ENCODE results near the gene SNTG2.

- TF ChIP-seq YY1 (IDR thresholded peaks at IDR 0.05) (no peak), CTCF (IDR thresholded peaks at IDR 0.05; ENCODE audit: low read depth, low read length, missing input control) (no peak), GABPA (IDR thresholded peaks at IDR 0.05 in 1 of 2, conservative IDR thresholded peaks at IDR 0.05 in 1 of 2) (no peak), TAF1 (conservative IDR thresholded peaks at IDR 0.05) (no peak), SP1 (IDR thresholded peaks at IDR 0.05) (no peak), JUND (IDR thresholded peaks at IDR 0.05) (no peak), HNF4A (conservative IDR thresholded peaks at IDR 0.05) (no peak), RAD21 (IDR thresholded peaks at IDR 0.05) (no peak)
- TF ChIP-seq, protein P1, sequence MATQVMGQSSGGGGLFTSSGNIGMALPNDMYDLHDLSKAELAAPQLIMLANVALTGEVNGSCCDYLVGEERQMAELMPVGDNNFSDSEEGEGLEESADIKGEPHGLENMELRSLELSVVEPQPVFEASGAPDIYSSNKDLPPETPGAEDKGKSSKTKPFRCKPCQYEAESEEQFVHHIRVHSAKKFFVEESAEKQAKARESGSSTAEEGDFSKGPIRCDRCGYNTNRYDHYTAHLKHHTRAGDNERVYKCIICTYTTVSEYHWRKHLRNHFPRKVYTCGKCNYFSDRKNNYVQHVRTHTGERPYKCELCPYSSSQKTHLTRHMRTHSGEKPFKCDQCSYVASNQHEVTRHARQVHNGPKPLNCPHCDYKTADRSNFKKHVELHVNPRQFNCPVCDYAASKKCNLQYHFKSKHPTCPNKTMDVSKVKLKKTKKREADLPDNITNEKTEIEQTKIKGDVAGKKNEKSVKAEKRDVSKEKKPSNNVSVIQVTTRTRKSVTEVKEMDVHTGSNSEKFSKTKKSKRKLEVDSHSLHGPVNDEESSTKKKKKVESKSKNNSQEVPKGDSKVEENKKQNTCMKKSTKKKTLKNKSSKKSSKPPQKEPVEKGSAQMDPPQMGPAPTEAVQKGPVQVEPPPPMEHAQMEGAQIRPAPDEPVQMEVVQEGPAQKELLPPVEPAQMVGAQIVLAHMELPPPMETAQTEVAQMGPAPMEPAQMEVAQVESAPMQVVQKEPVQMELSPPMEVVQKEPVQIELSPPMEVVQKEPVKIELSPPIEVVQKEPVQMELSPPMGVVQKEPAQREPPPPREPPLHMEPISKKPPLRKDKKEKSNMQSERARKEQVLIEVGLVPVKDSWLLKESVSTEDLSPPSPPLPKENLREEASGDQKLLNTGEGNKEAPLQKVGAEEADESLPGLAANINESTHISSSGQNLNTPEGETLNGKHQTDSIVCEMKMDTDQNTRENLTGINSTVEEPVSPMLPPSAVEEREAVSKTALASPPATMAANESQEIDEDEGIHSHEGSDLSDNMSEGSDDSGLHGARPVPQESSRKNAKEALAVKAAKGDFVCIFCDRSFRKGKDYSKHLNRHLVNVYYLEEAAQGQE (IDR thresholded peaks at IDR 0.05) = no peak
Measured at GRCh38 chr2:960061-960736, 9.6 kb downstream of the SNTG2 start.
